AG09309 (cell line): ENCODE measurements around the gene LRRD1.

ENCODE experiments used
- DNase-seq: peaks from one replicate; pipeline ENCODE4 v3.0.0-alpha.2; 2010; ENCODE audit warnings: low read depth
- H3K4me3 ChIP-seq: 2 replicates; pipeline ENCODE4 v1.5.1; 2011; ENCODE audit warnings: mild to moderate bottlenecking, low read depth, low read length, moderate library complexity; ENCODE audit not compliant: control insufficient read depth
- CTCF ChIP-seq: IDR thresholded peaks from 2 replicates; pipeline ENCODE4 v1.5.1; 2011; ENCODE audit warnings: mild to moderate bottlenecking, low read depth, low read length, inconsistent platforms; ENCODE audit not compliant: insufficient read depth, control insufficient read depth; ENCODE audit errors: missing control alignments

Gene LRRD1

GRCh38 chr7:92178928-92179924, at the start of gene LRRD1:
LRRD1 (minus strand) TSS chr7:92179142; CDS start chr7:92165202, 13,940 bp downstream.
- TF ChIP-seq CTCF, result peak; percentile 97
- DNase-seq, result peak; percentile 33
- H3K4me3 ChIP-seq, result peak within 1 kb of the TSS; percentile 42

DNA sequence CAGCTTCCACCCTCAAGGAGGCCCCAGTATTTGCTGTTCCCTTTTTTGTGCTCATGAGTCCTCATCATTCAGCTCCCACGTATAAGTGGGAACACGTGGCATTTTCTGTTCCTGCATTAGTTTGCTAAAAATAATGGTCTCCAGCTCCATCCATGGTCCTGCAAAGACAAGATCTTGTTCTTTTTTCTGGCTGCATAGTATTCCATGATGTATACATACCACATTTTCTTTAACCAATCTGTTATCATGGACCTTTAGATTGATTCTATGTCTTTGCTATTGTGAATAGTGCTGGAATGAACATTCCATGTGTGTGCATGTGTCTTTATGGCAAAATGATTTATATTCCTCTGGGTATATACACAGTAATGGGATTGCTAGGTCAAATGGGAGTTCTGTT, 49.8 kb upstream of the LRRD1 start:
- no peak for TF ChIP-seq CTCF

DNA sequence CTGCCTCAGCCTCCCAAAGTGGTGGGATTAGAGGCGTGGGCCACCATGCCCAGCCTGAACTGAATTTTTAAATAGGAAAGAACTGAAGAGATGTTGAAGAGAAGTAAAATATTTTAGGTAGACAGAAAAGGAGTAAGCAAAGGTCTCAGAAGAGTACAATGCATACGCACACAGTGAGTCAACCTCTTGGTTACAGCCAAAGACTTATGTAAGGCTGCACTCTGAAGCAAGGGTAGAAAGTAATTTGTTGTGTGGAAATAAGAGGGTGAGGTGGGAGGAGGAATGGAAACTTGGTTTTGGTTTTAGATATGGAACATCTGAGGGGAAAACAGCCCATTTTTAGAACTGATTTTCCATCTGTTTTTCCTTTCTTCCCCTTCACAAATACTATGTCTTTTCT, 49.2 kb upstream of the LRRD1 start:
- H3K4me3 ChIP-seq, result no peak overlapping the region
- TF ChIP-seq CTCF, result no peak
- no peak for DNase-seq

More for the DNA sequence above, 49.8 kb upstream of the LRRD1 start:
- DNase-seq, result no peak
- no peak overlapping the region for H3K4me3 ChIP-seq

DNA sequence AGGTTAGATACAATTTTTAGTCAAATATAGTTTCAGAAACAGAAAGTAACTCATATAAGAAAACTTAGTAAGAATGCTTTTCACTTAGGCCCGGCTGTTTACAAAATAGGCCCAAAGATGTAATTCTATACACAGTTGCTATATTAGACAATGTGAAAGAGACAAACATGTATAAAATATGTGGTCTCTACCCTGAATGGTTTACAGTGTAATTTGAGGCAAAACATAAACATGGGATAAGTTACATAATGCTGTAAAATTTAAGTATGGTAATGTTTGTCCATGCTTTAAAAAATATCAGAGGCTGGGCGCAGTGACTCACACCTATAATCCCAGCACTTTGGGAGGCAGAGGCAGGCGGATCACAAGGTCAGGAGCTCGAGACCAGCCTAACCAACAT, 48.0 kb upstream of the LRRD1 start:
- H3K4me3 ChIP-seq, result no peak overlapping the region
- no peak for DNase-seq
- no peak for TF ChIP-seq CTCF

GRCh38 chr7:92221766-92222165, 42.8 kb upstream of the LRRD1 start:
- no peak overlapping the region for H3K4me3 ChIP-seq
- no peak for DNase-seq
- TF ChIP-seq CTCF, result no peak

GRCh38 chr7:92206672-92207071, 27.7 kb upstream of the LRRD1 start:
- no peak for TF ChIP-seq CTCF
- no peak overlapping the region for H3K4me3 ChIP-seq
- DNase-seq, result no peak

DNA sequence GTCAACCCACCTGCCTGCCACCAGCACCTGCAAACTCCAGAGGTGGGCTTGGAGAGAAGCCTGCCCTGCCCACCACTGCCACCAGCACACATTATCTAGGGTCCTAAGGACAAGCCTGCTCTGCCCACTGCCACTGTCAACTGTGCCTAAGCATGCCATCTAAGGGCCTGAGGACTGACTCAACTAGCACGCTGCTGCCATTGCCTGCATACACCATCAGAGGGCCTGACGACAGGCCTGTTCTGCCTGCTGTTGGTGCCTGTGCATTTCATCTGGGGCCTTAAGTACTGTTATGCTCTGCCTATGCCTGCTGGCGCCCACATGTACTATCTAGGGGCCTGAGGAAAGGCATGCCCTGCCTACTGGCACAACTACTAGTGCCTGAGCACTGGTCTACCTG, 27.0 kb upstream of the LRRD1 start:
- DNase-seq, result no peak
- TF ChIP-seq CTCF, result no peak
- no peak overlapping the region for H3K4me3 ChIP-seq
